Keratinocyte (primary cell): ENCODE results near the gene RAB4A.

Source experiments
- EZH2 ChIP-seq: IDR thresholded peaks from one replicate; pipeline ENCODE4 v1.6.1; 2012; ENCODE audit warnings: inconsistent platforms, mild to moderate bottlenecking, low read length, moderate library complexity
- TF ChIP-seq, protein P1 (sequence below), 3 experiments: IDR thresholded peaks in 1 of 3; conservative IDR thresholded peaks in 1 of 3; optimal IDR thresholded peaks in 1 of 3; 2 replicates in 2 of 3; 3 replicates in 1 of 3; pipeline versions ENCODE3 to v1.5.1; 2011; ENCODE audit warnings: low read length in 3 of 3, mild to moderate bottlenecking in 3 of 3, moderate library complexity in 2 of 3, control low read depth in 1 of 3, inconsistent platforms in 1 of 3; ENCODE audit not compliant: insufficient read depth in 2 of 3; ENCODE audit errors: extremely low read depth in 1 of 3

- TF ChIP-seq, protein P1, sequence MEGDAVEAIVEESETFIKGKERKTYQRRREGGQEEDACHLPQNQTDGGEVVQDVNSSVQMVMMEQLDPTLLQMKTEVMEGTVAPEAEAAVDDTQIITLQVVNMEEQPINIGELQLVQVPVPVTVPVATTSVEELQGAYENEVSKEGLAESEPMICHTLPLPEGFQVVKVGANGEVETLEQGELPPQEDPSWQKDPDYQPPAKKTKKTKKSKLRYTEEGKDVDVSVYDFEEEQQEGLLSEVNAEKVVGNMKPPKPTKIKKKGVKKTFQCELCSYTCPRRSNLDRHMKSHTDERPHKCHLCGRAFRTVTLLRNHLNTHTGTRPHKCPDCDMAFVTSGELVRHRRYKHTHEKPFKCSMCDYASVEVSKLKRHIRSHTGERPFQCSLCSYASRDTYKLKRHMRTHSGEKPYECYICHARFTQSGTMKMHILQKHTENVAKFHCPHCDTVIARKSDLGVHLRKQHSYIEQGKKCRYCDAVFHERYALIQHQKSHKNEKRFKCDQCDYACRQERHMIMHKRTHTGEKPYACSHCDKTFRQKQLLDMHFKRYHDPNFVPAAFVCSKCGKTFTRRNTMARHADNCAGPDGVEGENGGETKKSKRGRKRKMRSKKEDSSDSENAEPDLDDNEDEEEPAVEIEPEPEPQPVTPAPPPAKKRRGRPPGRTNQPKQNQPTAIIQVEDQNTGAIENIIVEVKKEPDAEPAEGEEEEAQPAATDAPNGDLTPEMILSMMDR (optimal IDR thresholded peaks at IDR 0.05 in 1 of 3, IDR thresholded peaks at IDR 0.05 in 1 of 3, conservative IDR thresholded peaks at IDR 0.05 in 1 of 3; ENCODE audit: extremely low read depth in 1 of 3, insufficient read depth in 2 of 3, low read length in 3 of 3) = no peak
- TF ChIP-seq EZH2 = no peak
Measured at GRCh38 chr1:229297746-229298145, 26.8 kb downstream of the RAB4A start.
